HG03354 (cell line): Measurements from ENCODE around the gene PLA2G2D.
"Not testable (repeated sequence)": the region's sequence is repeated elsewhere in the genome, so short reads cannot be mapped to it uniquely, and the experiment has no call there.

Source experiments
- ATAC-seq: cut with Tn5 transposase; IDR thresholded peaks from one replicate; pipeline ENCODE4 v1.9.1; 2021; ENCODE audit warnings: mild to moderate bottlenecking; ENCODE audit not compliant: unreplicated experiment, poor library complexity, severe bottlenecking

PLA2G2D gene

GRCh38 chr1:20143734-20144565 is 24.6 kb upstream of the PLA2G2D start:
- no peak for ATAC-seq

GRCh38 chr1:20143318-20143717 is 24.0 kb upstream of the PLA2G2D start:
- no peak for ATAC-seq

- ATAC-seq: no peak
Measured at GRCh38 chr1:20142001-20142710, 22.8 kb upstream of the PLA2G2D start.

- no peak for ATAC-seq
Measured at GRCh38 chr1:20141466-20141865, 22.1 kb upstream of the PLA2G2D start.

GRCh38 chr1:20141001-20141400 is 21.7 kb upstream of the PLA2G2D start:
- no peak for ATAC-seq

GRCh38 chr1:20139776-20140612 is 20.7 kb upstream of the PLA2G2D start:
- no peak for ATAC-seq

GRCh38 chr1:20138961-20139550 is 19.7 kb upstream of the PLA2G2D start, which contains the start of gene PLA2G2F:
TSS of gene PLA2G2F (plus strand) at chr1:20139323. CDS start at chr1:20139428, 105 bp downstream.
- no peak for ATAC-seq

- no peak for ATAC-seq
Measured at GRCh38 chr1:20138346-20138745, 19.0 kb upstream of the PLA2G2D start.

GRCh38 chr1:20137604-20138003 is 18.3 kb upstream of the PLA2G2D start:
- ATAC-seq: no peak

GRCh38 chr1:20137055-20137454 is 17.7 kb upstream of the PLA2G2D start:
- ATAC-seq: no peak

- ATAC-seq: no peak
Measured at GRCh38 chr1:20136249-20136648, 16.9 kb upstream of the PLA2G2D start.

GRCh38 chr1:20134995-20135394 is 15.7 kb upstream of the PLA2G2D start:
- ATAC-seq: no peak

- ATAC-seq: not testable (repeated sequence)
Measured at GRCh38 chr1:20130518-20130917, 11.2 kb upstream of the PLA2G2D start.

GRCh38 chr1:20126806-20127440 is 7.6 kb upstream of the PLA2G2D start:
- no peak for ATAC-seq

- peak; percentile 52 for ATAC-seq
Measured at GRCh38 chr1:20126041-20126805, 6.9 kb upstream of the PLA2G2D start.

- no peak for ATAC-seq
Measured at GRCh38 chr1:20125100-20125499, 5.8 kb upstream of the PLA2G2D start.

- no peak for ATAC-seq
Measured at GRCh38 chr1:20124456-20125057, 5.2 kb upstream of the PLA2G2D start.

- no peak for ATAC-seq
Measured at GRCh38 chr1:20123722-20124455, 4.6 kb upstream of the PLA2G2D start.
